ENCODE measurements around the gene NEXN.

DNA sequence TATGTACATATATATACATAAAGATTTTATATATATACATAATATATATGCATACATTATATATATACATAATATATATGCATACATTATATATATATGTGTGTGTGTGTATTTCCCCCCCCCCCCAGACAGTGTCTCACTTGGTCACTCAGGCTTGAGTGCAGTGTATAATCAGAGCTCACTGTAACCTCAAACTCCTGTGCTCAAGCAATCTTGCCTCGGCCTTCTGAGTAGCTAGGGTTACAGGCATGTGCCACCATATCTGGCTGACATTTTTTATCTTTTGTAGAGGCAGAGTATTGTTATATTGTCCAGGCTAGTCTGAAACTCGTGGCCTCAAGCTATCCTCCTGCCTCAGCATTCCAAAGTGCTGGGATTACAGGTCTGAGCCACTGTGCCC is 99.5 kb downstream of the NEXN start:
- TF ChIP-seq, protein P1, sequence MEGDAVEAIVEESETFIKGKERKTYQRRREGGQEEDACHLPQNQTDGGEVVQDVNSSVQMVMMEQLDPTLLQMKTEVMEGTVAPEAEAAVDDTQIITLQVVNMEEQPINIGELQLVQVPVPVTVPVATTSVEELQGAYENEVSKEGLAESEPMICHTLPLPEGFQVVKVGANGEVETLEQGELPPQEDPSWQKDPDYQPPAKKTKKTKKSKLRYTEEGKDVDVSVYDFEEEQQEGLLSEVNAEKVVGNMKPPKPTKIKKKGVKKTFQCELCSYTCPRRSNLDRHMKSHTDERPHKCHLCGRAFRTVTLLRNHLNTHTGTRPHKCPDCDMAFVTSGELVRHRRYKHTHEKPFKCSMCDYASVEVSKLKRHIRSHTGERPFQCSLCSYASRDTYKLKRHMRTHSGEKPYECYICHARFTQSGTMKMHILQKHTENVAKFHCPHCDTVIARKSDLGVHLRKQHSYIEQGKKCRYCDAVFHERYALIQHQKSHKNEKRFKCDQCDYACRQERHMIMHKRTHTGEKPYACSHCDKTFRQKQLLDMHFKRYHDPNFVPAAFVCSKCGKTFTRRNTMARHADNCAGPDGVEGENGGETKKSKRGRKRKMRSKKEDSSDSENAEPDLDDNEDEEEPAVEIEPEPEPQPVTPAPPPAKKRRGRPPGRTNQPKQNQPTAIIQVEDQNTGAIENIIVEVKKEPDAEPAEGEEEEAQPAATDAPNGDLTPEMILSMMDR (IDR thresholded peaks at IDR 0.05 in 8 of 11, conservative IDR thresholded peaks at IDR 0.05 in 3 of 11), result no peak
- no peak for TF ChIP-seq POLR2A (IDR thresholded peaks at IDR 0.05)
- TF ChIP-seq POLR2AphosphoS5 (IDR thresholded peaks at IDR 0.05), result no peak
